Measurements from ENCODE around the gene TBC1D28. TPM values are rescaled to one million over a fixed set of nuclear protein-coding genes. Genes with fewer than 3 reads are reported as not detected.

The TBC1D28 gene
- not detected in 2 replicates for total RNA-seq

DNA sequence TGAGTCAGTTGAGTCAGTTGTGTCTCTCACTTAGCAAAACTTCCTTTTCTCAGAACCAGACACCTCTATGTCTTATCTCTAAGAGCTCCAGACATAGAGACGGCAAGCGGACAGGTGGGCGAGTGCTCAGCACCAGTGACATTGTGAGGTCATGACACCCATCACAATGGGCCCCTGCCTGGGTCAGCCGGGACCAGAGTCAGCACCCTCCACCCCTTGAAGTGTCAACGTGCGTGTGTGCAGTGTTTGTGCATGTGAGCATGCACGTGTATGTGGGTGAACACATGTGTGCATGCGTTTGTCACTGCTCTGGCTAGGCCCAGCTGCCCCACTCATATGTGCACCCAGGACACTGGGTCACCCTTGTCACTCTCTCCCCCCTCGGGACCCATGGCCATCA, at the start of gene TBC1D28:
TSS of gene TBC1D28 (minus strand) at position 101 of the 400 bp plus-strand sequence. CDS start 3,039 bp downstream, outside the sequence.

DNA sequence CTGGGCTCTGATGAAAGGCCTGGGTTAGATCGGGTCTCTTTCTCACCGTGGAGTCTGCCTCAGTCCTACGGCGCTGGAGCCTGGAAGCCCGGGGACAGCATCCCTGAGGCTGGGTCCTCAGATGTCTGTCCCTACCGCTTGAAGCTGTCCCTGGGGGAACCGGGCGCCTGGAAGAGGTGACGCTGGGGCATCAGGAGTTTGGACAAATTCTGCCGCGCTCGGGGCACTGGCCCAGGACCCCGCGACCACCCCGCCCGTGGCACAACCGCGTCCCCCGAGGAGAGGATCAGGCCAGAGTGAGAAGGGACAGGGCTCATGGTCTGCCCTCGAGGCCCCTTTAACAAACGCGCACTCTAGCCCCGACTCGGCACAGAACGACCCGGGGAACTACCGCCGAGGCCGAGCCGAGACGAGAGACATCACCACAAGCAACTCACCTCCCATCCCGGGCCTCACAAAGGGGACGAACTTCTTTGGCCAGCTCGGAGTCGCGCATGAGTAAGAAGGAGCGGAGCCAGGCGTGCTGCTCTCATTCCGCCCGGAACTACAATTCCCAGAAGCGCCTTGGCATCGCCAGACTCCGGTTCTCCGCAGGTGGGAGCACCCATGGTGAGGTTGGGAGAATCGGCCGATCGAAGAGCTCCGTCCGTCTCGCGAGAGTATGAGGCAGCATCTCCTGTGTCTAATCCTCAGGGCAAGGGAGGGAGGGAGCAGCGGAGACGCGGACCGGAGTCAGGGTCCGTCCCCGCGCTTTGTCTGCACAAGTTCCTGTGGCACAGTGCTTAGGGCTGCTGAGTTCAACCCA, 37.8 kb upstream of the TBC1D28 start, which contains the start of gene FOXO3B:
TSS of gene FOXO3B (minus strand) at position 548 of the 805 bp plus-strand sequence. CDS start 663 bp downstream, outside the sequence.

Other genes starting within 250 kb of the TBC1D28 start
- not detected in 2 replicates for gene LGALS9C, start 167.6 kb downstream of the TBC1D28 start, total RNA-seq
- gene FOXO3B, start 37.9 kb upstream of the TBC1D28 start, total RNA-seq: 6.0 and 7.8 TPM in 2 replicates
- not detected in 2 replicates for gene FBXW10, start 99.7 kb upstream of the TBC1D28 start, total RNA-seq
- gene TVP23B, start 136.8 kb upstream of the TBC1D28 start, total RNA-seq: 26.6 and 27.3 TPM in 2 replicates
- 23.9 and 113 TPM in 2 replicates for gene PRPSAP2, start 213.7 kb upstream of the TBC1D28 start, total RNA-seq